Esophagus muscularis mucosa (tissue), 4 donors: ENCODE results near the gene ZFP36. TPM values are rescaled to one million over a fixed set of nuclear protein-coding genes. Genes with fewer than 3 reads are reported as not detected.

Experiments used
- DNase-seq: peaks from one replicate; pipeline ENCODE4 v3.0.0-alpha.2; 2017; ENCODE audit errors: extremely low spot score
- H3K27ac ChIP-seq, 4 donors: fragments of 200-600 bp; sonication (generic); replicated peaks in 1 of 4; 1 replicate in 3 of 4; 2 replicates in 1 of 4; pipeline ENCODE4 v1.5.1; 2016 to 2019; ENCODE audit warnings: mild to moderate bottlenecking in 1 of 4
- H3K27me3 ChIP-seq, 4 donors: fragments of 200-600 bp; sonication (generic); one replicate each; pipeline versions ENCODE4 v1.5.1 to v1.6.0; 2016 to 2019
- H3K36me3 ChIP-seq, 4 donors: fragments of 200-600 bp; sonication (generic); one replicate each; pipeline ENCODE4 v1.5.1; 2016 to 2019
- H3K4me1 ChIP-seq, 4 donors: fragments of 200-600 bp; sonication (generic); one replicate each; pipeline ENCODE4 v1.5.1; 2016 to 2019
- H3K4me3 ChIP-seq, 4 donors: fragments of 200-600 bp; sonication (generic); 1 replicate in 2 of 4; 2 replicates in 2 of 4; pipeline ENCODE4 v1.5.1; 2016 to 2019; ENCODE audit warnings: mild to moderate bottlenecking in 4 of 4, moderate library complexity in 1 of 4
- H3K9me3 ChIP-seq, 4 donors: fragments of 200-600 bp; sonication (generic); 1 replicate in 3 of 4; 2 replicates in 1 of 4; pipeline ENCODE4 v1.5.1; 2016 to 2019
- CTCF ChIP-seq, 3 experiments: fragments of 200-600 bp in 2 of 3; fragments of 450-650 bp in 1 of 3; sonication (generic) in 2 of 3; IDR thresholded peaks; one replicate each; pipeline ENCODE4 v1.5.1; 2017 to 2019; ENCODE audit warnings: antibody characterized with exemption in 3 of 3, mild to moderate bottlenecking in 2 of 3, moderate library complexity in 1 of 3
- EP300 ChIP-seq: sonication (generic); formaldehyde crosslinking; IDR thresholded peaks from one replicate; pipeline ENCODE4 v1.6.1; 2017; ENCODE audit warnings: antibody characterized with exemption
- POLR2A ChIP-seq: fragments of 450-650 bp; IDR thresholded peaks from one replicate; pipeline ENCODE4 v1.6.1; 2017; ENCODE audit warnings: antibody characterized with exemption, moderate library complexity, mild to moderate bottlenecking, low read depth
- POLR2AphosphoS5 ChIP-seq, 2 donors: sonication (generic); formaldehyde crosslinking; IDR thresholded peaks; one replicate each; pipeline ENCODE4 v1.6.1; 2017; ENCODE audit warnings: antibody characterized with exemption in 2 of 2
- WGBS: methylation state at CpG from one replicate; pipeline ENCODE4 v1.1.5; 2018; 5-methylcytosine and 5-hydroxymethylcytosine counted together
- intact Hi-C: fragments of 100-400 bp; cut with DNase I; formaldehyde crosslinking; loops from one replicate; pipeline ENCODE4 v1.15.1; 2023
- total RNA-seq, 4 donors: library from RNA; depleted of rRNA; stranded (reverse); fragments of >200 nt; gene quantifications; one replicate each; pipeline versions ENCODE4 v1.1.0 to v1.2.1, GENCODE V29; 2016

ZFP36 gene
- total RNA-seq, 4 donors from 2014 or later: 135 to 577 (median 196) TPM

GRCh38 chr19:39389631-39390414, 16.8 kb upstream of the ZFP36 start:
- DNase-seq: no peak
- intact Hi-C loops: no loop called here

DNA sequence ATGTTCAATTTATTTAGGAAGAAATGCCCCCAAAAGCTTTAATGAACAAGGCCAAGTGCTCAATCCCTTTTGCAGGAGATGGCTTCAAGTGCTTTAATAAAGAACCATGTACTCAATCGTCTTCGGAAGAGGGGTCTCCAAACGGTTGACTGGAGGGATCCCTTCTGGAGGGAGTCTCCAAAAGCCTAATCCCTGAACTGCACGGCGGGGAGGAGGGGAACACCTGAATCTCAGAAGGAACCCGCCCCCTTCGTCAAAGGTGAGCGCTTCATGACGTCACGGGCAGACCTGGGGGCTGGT, 16.2 kb upstream of the ZFP36 start:
- H3K9me3 ChIP-seq: no peaks in the 10 kb centered on the region
- H3K27me3 ChIP-seq: no peaks in the 10 kb centered on the region
- 0% methylated on average over 6 of the region's 10 CpGs for WGBS
- peaks cover 30 to 72% (median 66%) of the 10 kb centered on the region in 4 donors for H3K36me3 ChIP-seq
- H3K4me3 ChIP-seq: peak overlapping the region; percentile 81 to 99 (median 96)
- peaks cover 24 to 42% (median 32%) of the 10 kb centered on the region in 4 donors for H3K4me1 ChIP-seq
- peak overlapping the region; percentile 97 to 100 (median 98) for H3K27ac ChIP-seq
- no peak for DNase-seq
- TF ChIP-seq EP300 (no peak), POLR2AphosphoS5 (IDR thresholded peaks at IDR 0.05) (no peak), POLR2A (no peak), CTCF (IDR thresholded peaks at IDR 0.05) (no peak)
- intact Hi-C loops: no loop called here

More at GRCh38 chr19:39389631-39390414, 16.8 kb upstream of the ZFP36 start:
- Histone ChIP-seq H3K36me3 (peaks cover 25 to 70% (median 66%) of the 10 kb centered on the region in 4 donors), H3K4me3 (peak overlapping the region; percentile 81 to 99 (median 96)), H3K27ac (peak overlapping the region; percentile 97 to 100 (median 98)), H3K9me3 (no peaks in the 10 kb centered on the region), H3K4me1 (peaks cover 24 to 42% (median 29%) of the 10 kb centered on the region in 4 donors), H3K27me3 (no peaks in the 10 kb centered on the region)
- TF ChIP-seq EP300 (no peak), CTCF (IDR thresholded peaks at IDR 0.05) (no peak), POLR2AphosphoS5 (IDR thresholded peaks at IDR 0.05) (no peak), POLR2A (no peak)
- WGBS: 52% methylated on average over 6 of the region's 13 CpGs

GRCh38 chr19:39390751-39391437, 15.8 kb upstream of the ZFP36 start, which contains the start of the genes MED29 and PAF1:
MED29 (plus strand) TSS chr19:39391378; CDS start chr19:39391423, 45 bp downstream.
PAF1 (minus strand) TSS chr19:39391106; CDS start chr19:39390864, 242 bp downstream.
- DNase-seq: peak; percentile 100
- intact Hi-C loops: no loop called here
- Histone ChIP-seq H3K4me1 (peaks cover 24 to 42% (median 32%) of the 10 kb centered on the region in 4 donors), H3K4me3 (peak within 1 kb of the TSS; percentile 81 to 99 (median 96)), H3K27me3 (no peaks in the 10 kb centered on the region), H3K27ac (peak within 1 kb of the TSS; percentile 97 to 100 (median 98)), H3K9me3 (no peaks in the 10 kb centered on the region), H3K36me3 (peaks cover 30 to 72% (median 64%) of the 10 kb centered on the region in 4 donors)
- 2% methylated on average over 23 of the region's 60 CpGs for WGBS
- TF ChIP-seq CTCF (IDR thresholded peaks at IDR 0.05) (no peak), POLR2A (peak; percentile 66), EP300 (no peak), POLR2AphosphoS5 (IDR thresholded peaks at IDR 0.05) (peak; percentile 96 to 98)

DNA sequence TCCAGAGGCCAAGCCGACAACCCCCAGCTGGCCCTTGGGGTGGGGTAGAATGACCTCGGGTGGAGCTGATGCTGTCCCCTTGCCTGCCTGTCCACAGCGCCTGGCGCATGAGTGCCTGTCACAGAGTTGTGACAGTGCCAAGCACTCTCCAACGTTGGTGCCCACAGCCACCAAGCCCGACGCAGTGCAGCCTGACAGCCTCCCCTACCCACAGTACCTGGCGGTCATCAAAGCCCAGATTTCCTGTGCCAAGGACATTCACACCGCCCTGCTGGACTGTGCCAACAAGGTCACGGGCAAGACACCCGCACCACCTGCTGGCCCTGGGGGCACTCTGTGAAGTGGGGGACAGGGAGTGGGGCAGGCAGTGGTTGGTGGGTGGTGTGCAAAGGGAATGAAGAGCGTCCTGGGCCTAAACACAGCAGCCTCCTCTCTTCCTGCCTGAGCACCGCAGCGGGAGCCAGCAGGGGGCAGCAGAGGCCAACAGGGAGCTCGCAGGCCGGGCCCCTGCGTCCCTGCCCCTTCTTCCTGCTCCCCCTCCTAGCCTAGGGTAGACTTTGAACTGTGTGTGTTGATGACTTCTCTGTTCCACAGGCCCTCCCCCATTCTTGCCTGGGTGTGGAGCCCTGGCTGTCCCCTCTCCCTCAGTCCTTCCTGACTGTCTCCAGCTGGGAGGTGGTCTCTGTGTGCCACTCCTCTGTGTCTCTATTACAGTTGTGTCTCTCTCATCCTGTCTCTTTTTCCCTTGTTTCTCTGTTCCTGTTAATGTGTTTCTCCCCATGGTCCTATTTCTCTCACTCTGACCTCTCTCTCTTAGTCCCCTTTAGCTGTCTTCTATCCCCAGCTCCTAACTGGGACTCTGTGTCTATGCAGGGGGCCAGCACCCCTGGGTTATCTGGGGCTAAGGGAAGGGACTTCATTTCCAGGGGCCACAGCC, 9.0 kb upstream of the ZFP36 start:
- 39% methylated on average over 15 of the region's 17 CpGs for WGBS
- TF ChIP-seq POLR2AphosphoS5 (IDR thresholded peaks at IDR 0.05): peak; percentile 70 to 82
- no peak for TF ChIP-seq EP300
- peak; percentile 98 to 99 (median 99) for TF ChIP-seq CTCF (IDR thresholded peaks at IDR 0.05)
- H3K27me3 ChIP-seq: no peaks in the 10 kb centered on the region
- no peaks in the 10 kb centered on the region for H3K9me3 ChIP-seq
- H3K27ac ChIP-seq: peak overlapping the region; percentile 88 to 100 (median 99)
- H3K36me3 ChIP-seq: peaks cover 10 to 44% (median 34%) of the 10 kb centered on the region in 4 donors
- intact Hi-C loops: loop anchor here (1.0 kb wide), 1 partner anchor 15 kb away; the partner anchor contains the start of gene PLEKHG2
- H3K4me3 ChIP-seq: peak overlapping the region in 3 of 4 donors; percentile 1 to 23 (median 10)
- peak; percentile 97 for DNase-seq
- peaks cover 34 to 58% (median 51%) of the 10 kb centered on the region in 4 donors for H3K4me1 ChIP-seq
